CD4-positive, alpha-beta T cell treated with Interleukin-1 beta for 1 hour (primary cell): Measurements from ENCODE around the gene ACVRL1.
"Not testable (repeated sequence)": the region's sequence is repeated elsewhere in the genome, so short reads cannot be mapped to it uniquely, and the experiment has no call there.

Experiments used
- DNase-seq, 2 donors: peaks; one replicate each; pipeline ENCODE4 v3.0.0-alpha.2; 2020 to 2022

ACVRL1 gene

DNA sequence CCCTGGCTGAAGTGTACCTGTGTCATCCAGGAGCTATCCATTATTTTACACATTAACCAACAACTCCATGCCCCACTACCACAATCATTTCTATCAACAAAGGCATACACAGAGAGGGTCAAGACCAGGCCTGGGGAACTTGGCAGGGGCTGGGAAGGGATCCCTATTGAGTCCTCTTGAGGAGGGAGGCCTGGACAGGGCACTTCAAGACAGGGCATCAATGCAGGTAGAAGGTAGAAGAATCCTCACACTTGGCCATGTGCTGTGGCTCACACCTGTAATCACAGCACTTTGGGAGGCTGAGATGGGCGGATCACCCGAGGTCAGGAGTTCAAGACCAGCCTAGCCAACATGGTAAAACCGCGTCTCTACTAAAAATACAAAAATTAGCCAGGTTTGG lies 32.8 kb upstream of the ACVRL1 start:
- no peak for DNase-seq

DNA sequence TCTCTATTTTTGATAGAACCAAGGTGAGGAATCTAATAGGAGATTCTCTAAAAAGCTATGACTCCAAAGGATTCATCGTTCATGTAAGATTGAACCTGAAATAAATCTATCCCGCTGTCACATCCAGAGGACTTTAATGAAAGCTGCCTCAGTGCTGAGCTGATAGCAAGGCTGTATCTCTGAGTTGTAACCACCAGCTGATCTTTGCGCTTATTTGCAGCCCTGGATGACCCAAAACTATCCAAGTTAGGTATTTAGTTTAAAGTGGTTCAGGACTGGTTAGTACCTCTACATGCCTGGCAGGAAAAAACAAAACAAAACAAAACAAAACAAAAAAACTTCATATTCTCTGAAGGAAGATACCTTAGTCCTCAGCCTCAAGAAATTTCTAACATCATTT lies 28.2 kb upstream of the ACVRL1 start:
- DNase-seq = no peak

DNA sequence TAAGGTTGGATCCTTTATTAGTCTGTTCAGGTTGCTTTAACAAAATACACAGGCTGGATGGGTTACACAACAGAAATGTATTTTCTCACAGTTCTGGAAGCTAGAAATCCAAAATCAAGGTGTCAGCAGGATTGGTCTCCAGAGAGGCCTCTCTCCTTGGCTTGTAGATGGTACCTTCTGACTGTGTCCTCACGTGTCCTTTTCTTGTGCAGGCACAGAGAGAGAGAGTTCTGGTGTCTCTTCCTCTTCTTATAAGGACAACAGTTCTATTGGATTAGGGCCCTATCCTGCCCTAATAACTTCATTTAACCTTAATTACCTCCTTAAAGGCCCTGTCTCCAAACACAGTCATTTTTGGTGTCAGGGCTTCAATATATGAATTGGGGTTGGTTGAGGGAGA lies 24.0 kb upstream of the ACVRL1 start:
- DNase-seq = no peak

GRCh38 chr12:51883998-51884675 lies 23.2 kb upstream of the ACVRL1 start:
- DNase-seq = no peak

- no peak for DNase-seq
Measured at GRCh38 chr12:51884676-51885229, 22.6 kb upstream of the ACVRL1 start.

DNA sequence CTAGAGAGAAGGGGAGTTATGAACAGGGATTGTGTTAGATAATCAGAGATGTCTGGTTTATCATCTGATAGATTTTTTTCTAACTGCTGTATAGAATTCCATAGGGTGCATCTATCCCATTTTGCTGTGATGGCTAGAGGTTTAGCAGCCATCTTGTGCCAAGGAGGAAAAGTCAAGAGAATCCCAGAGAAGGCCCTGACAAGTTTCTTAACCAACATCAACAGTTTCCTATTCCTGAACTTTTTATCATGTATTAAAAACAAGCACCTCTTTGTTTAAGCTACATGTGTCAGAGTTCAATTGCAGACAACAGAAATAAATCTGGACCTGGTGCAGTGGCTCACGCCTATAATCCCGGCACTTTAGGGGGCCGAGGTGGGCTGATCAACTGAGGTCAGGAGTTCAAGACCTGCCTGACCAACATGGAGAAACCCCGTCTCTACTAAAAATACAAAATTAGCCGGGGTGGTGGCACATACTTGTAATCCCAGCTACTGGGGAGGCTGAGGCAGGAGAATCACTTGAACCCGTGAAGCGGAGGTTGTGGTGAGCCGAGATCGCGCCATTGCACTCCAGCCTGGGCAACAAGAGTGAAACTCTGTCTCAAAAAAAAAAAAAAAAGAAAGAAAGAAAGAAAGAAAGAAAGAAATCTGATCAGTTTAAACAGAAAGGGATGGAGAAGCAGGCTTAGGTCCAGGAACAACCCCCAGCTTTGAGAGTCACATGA lies 21.8 kb upstream of the ACVRL1 start:
- not testable (repeated sequence) for DNase-seq

DNA sequence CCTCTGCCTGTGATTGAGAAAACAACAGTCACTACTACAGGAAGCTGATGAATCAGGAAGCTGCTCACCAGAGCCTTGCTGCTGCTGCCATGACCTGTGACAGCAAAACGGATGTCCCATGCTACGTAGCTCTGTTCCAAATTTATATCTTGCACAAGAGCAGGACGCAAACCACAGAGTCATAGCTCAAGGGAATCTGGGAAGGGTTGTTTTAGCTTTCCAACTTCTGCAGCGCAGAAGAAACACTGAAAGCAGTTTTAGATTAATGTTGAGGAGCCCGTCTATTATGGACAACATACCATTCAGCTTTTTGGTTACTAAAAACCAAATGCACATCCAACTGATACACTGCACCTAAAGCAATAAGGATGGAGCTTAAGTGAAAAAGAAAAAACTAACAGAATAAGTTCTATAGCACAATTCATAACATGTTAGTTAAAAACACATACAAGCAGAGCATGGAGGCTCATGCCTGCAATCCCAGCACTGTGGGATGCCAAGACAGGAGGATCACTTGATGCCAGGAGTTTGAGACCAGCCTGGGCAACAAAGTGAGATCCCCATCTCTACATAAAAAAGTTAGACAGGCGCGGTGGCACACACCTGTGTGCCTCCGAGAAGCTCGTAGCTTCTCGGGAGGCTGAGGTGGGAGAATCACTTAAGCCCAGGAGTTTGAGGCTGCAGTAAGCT lies 21.1 kb upstream of the ACVRL1 start:
- DNase-seq = peak; percentile 51 to 77

DNA sequence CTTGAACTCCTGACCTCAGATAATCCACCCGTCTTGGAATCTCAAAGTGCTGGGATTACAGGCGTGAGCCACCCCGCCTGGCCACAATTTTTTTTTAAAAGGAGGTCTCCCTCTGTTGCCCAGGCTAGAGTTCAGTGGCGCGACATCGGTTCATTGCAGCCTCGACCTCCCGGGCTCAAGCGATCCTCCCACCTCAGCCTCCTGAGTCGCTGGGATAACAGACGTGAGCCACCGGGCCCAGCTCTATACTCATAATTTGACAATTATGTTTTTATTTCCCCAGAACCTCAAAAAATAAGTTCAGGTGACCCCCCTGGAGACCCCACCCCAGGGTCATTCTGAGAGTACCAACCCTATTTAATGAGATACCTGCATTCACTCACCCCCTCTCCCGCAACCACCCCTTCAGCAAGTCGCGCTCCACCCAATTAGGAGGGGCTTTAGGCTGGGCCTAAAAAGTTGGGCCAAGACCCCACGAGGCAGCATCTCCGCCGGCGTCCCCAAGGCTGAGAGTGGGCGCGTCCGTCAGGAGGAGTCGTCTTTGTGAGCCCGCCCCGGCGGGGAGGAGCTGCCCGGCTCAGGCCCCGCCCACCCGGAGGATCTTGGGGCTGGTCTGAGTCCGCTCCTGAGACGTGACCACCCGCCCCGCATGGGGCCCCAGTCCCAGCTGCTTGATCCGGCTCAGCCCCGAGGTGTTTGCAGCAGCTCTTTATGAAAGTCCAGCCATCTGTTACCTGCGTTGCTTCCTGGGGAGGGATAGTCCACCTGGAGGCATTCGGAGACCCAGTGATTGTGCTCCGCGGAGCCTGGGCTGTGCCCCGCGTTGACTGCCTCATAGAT lies 19.6 kb upstream of the ACVRL1 start, which contains the start of gene ANKRD33:
ANKRD33 (plus strand) TSS at position 628 of the 840 bp plus-strand sequence; CDS start at position 712, 84 bp downstream.
- DNase-seq = peak in 1 of 2 donors; percentile 20

- no peak for DNase-seq
Measured at GRCh38 chr12:51888316-51889215, 18.7 kb upstream of the ACVRL1 start.

GRCh38 chr12:51889216-51890132 lies 17.8 kb upstream of the ACVRL1 start:
- no peak for DNase-seq

- no peak for DNase-seq
Measured at GRCh38 chr12:51890133-51890464, 17.2 kb upstream of the ACVRL1 start.

GRCh38 chr12:51890511-51891171 lies 16.7 kb upstream of the ACVRL1 start:
- DNase-seq = no peak

- DNase-seq = no peak
Measured at GRCh38 chr12:51891843-51892242, 15.5 kb upstream of the ACVRL1 start.

DNA sequence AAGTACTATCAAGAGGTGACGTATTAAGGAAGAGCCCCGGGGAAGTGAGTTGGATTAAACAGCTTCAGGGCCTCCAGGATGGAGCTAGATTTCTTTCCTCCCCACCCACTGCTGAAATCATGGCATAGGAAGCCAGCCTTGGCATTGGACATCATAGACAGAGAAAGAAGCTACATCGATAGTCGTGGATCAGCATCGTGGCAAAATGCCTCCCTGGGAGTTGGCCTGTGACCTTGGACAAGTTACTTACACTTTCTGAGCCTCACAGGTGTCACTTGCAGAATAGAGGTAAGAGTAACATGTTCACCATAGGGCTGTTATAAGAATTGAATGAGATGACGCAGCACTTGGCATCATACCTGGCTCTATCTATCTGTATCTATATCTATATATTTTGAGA lies 13.5 kb upstream of the ACVRL1 start:
- no peak for DNase-seq

- no peak for DNase-seq
Measured at GRCh38 chr12:51895378-51896135, 11.7 kb upstream of the ACVRL1 start.

- DNase-seq = no peak
Measured at GRCh38 chr12:51896236-51896635, 11.1 kb upstream of the ACVRL1 start.

- no peak for DNase-seq
Measured at GRCh38 chr12:51897181-51897580, 10.1 kb upstream of the ACVRL1 start.

- DNase-seq = no peak
Measured at GRCh38 chr12:51898506-51898905, 8.8 kb upstream of the ACVRL1 start.

DNA sequence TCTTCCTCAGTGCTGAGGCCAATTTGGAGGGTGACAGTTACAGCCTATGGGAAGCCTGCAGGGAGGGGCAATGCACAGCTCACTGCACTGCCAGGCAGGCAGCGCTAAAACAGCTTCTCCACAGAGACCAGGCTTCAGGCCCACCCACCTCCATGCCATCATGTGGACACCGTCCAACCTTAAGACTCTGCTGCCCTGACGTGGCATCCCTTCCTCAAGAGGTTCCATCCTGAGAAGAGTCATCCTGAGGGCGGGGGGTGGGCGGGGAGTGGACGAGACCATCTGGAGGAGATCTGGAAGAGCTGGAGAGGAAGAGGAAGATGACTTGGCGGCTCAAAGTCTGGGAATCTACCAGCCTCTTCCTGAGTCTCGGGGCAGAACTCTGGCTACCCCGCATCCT lies 8.4 kb upstream of the ACVRL1 start:
- no peak for DNase-seq
